HFF-Myc (cell line): ENCODE measurements around the gene PTPRZ1.
A peak's percentile ranks its signal among the peaks of the same experiment; 100 is the strongest.

ENCODE experiments used
- DNase-seq: peaks from one replicate; pipeline ENCODE4 v3.0.0-alpha.2; 2011; ENCODE audit warnings: low read depth; ENCODE audit errors: extremely low read depth
- H3K4me3 ChIP-seq: replicated peaks from 2 replicates; pipeline ENCODE4 v1.5.1; 2011; ENCODE audit warnings: low read depth, mild to moderate bottlenecking, control low read depth, low read length
- TF ChIP-seq, protein P1 (sequence below): IDR thresholded peaks from 2 replicates; pipeline ENCODE4 v1.5.1; 2012; ENCODE audit warnings: mild to moderate bottlenecking, low read depth, low read length, control low read depth; ENCODE audit errors: missing control alignments

PTPRZ1 gene

DNA sequence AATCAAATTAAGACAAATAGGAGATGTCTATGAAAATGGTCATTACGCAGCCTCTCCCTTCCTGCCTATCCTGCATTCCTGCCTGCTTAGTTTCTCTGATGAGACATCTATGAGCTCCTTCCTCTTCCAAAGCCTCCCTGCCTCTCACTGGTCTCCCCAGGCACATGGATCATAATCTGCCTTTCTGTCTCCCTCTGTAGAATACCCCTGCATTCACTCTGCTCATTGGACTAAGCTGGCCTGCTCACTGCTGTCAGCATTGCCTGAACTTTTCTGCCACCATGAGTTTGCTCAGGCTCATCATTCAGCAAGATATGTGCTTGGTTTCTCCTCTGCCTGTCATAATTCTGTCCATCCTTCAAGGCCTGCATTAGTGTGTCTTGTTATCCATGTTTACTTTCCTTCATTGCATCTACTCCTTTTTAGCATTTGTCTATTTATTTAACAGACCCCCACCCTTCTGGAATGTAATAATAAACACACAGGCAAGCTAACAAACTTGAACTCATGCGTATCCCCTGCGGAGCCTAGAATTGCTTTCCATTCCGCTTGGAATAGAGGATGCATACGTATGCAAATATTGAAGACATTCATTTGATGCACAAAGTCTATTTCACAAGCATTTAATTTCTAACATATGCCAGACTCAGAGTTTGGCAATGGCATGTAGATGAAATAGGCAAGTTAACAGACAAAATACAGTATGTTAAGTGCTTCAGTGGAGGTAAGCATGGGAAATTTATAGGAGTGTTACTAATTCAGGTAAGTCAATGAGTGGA is 88.3 kb downstream of the PTPRZ1 start:
- TF ChIP-seq, protein P1, sequence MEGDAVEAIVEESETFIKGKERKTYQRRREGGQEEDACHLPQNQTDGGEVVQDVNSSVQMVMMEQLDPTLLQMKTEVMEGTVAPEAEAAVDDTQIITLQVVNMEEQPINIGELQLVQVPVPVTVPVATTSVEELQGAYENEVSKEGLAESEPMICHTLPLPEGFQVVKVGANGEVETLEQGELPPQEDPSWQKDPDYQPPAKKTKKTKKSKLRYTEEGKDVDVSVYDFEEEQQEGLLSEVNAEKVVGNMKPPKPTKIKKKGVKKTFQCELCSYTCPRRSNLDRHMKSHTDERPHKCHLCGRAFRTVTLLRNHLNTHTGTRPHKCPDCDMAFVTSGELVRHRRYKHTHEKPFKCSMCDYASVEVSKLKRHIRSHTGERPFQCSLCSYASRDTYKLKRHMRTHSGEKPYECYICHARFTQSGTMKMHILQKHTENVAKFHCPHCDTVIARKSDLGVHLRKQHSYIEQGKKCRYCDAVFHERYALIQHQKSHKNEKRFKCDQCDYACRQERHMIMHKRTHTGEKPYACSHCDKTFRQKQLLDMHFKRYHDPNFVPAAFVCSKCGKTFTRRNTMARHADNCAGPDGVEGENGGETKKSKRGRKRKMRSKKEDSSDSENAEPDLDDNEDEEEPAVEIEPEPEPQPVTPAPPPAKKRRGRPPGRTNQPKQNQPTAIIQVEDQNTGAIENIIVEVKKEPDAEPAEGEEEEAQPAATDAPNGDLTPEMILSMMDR: no peak
- H3K4me3 ChIP-seq: no peak overlapping the region
- DNase-seq: peak; percentile 24

DNA sequence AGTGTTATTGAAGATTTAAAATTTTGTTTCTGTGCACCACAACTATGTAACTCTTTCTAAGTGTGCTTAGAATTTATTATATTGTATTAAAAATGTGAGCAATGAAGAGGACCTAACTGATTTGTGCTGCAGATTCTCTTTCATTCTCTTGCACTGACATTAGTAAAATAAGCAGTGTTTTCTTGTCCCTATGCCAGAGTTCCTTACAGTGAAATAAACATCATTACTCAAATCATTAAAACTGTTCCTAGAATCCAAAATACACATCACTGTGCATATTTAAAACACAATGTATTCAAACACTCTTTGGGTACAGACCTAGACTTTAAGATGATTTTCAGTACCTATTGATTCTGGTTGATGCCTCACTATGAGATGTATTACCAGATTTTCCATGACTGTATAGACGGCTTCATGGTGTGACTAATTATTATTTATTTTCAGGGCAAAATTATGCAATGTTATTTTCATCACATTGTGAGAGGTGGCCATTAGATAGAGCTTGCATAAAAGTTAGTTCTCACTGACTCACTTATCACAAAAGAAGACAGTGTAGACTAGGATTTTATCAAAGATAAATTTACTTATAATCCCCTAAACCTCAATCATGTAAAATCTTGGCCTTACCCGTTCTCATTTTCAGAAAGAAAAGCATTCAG is 93.4 kb downstream of the PTPRZ1 start:
- TF ChIP-seq, protein P1: no peak
- DNase-seq: no peak
- no peak overlapping the region for H3K4me3 ChIP-seq

DNA sequence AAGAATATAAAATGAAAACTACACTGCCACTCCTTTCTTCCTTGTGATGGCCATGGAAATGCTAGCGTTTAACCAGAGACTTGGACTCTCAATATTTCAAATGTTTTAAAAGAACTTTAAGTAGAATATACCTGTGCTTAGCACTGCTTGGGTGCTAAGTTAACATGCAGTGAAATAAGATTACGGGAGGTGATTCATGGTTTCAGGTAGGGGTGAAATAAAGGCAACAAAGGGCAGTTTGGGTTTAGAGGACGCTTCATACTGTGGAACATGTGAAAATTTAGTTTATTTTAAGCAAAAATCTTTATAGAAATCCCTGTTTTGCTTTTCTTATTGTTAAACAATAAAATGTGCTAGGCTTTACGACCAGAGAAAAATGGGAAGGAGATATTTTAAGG is 94.0 kb downstream of the PTPRZ1 start:
- DNase-seq: no peak
- TF ChIP-seq, protein P1: no peak
- H3K4me3 ChIP-seq: no peak overlapping the region

DNA sequence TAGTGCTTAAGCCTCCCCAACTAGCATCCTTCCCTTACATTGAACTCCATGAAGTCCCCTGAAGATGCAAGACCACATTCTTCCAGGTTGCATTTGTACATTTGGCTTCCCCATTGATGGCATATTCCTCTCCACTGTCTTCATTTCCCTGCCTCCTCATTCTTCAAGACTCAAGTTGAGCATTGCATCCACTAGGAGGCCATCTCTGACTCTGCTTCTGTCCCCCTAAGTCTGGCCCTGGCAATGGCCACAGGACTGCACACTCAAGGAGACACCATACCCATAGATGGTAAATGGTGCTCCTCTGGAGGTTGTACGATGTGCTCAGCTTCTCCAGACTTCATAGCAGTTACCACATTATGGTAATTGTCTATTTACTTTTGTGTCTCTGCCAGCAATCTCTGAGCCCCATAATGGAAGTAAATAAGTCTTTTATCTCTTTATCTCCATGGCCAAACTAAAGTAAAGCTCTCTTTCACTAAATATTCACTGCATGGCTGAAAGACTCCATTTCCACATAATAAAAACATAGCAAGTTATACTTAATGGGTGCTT is 112.6 kb downstream of the PTPRZ1 start:
- TF ChIP-seq, protein P1: peak; percentile 21
- no peak for DNase-seq
- H3K4me3 ChIP-seq: no peak overlapping the region

DNA sequence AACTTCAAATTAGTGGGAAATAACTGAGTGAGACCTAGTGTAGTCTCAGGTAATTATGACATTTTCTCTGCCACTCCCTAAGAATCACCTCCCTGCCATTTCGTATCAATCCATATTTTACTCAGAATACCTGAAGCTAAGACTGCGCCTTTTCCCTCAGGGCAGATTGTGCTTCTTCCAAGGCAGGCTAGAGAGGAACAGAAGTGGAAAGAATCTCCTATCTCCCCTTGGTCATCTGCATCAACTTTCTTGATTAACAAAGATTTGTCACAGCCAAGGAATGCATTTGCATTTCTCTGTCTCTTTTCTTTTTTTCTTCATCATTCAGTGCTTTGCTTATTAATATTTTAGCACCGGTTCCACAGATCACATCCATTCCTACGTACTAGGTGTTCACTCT is 119.1 kb downstream of the PTPRZ1 start:
- TF ChIP-seq, protein P1: no peak
- DNase-seq: no peak
- no peak overlapping the region for H3K4me3 ChIP-seq

DNA sequence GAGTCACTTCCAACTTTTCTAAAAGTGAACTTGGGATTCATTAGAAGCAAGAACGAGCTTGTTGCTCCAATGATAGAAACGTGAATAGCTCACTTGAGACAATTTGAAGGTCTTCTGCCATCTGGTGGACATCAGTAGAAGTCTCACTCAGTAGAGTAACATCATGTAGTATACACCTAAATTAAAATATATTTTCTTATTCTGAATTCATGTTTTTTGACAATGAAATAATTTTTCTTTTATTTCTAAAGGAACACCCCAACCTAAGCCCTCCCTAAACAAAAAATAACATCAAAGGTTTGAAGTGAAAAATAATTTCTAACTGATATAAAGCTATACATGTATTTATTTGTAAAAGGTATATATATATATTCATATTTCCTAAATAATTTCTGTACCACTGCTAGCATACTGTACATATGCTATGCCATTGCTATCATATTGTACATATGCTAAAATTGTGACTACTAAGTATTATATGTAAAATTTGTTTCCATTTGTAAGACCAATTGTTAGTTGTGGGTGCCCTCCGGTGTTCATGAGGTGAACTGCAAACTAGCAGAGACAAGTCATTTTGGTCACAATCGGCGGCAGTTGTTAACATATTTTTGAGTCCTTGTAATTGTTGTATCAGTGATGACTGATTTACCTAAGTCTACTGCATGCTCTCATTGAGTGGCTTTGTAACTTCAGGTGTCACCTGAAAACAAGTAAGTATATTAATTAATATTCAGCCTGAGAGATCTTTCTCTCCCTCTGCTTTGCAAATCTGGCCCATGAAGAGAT is 121.9 kb downstream of the PTPRZ1 start:
- H3K4me3 ChIP-seq: no peak overlapping the region
- TF ChIP-seq, protein P1: peak; percentile 63
- DNase-seq: peak; percentile 52
